Medulla oblongata (tissue), 1 donor: ENCODE measurements around the gene CFAP107.

ENCODE experiments used
- DNase-seq: peaks from one replicate; pipeline ENCODE4 v3.0.0-alpha.2; 2015; ENCODE audit errors: extremely low spot score

Gene CFAP107

DNA sequence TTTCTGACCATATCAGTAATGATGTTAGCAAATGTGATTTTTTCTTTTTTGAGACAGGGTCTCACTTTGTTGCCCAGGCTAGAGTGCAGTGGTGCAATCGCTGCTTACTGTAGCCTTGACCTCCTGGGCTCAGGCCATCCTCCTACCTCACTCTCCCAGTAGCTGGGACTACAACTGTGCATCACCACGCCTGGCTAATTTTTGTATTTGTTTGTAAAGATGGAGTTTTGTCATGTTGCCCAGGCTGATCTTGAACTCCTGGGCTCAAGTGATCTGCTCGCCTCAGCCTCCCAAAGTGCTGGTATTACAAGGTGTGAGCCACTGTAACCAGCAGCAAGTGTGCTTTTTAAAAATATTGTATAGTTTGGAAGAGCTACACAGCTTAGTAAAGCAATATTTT lies 4.1 kb upstream of the CFAP107 start:
- no peak for DNase-seq

DNA sequence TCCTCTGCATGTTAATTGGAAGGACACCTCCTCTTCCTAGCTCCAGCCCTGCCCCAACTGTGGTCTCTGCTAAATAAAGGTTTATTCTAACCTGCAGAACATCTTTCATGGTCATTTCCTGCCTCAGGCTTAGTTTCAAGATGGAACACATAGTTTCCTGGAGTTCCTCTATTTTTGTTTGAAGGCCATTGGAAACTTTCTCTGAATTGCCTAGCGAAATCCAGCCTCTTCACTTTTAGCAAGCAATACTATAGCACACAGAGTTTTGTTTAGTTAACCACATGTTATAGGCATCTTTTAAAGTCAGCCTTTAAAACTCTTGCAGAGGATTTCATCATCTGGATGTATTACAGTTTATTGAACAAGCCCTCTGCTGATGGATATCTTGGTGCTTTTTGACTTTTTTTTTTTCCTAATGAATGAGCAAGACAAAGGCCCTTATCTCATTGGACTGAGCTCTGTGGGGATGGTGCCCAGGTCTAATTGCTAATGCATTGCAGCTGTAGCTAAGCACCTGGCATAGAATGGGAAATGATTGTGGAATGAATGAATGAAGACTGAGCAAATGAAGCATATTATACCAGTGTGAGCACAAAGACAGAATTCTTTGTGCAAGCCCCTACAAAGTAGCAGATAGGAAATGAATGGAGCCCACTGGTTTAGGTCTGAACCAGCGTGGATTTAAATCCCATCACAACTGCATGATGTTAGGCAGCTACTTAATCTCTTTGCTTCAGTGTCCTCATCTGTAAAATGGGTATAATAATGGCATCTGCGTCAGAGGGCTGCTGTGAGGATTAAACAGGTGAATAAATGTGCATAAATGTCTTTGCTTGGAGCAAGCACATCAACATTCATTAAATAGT lies 641 bp upstream of the CFAP107 start:
- DNase-seq = no peak

DNA sequence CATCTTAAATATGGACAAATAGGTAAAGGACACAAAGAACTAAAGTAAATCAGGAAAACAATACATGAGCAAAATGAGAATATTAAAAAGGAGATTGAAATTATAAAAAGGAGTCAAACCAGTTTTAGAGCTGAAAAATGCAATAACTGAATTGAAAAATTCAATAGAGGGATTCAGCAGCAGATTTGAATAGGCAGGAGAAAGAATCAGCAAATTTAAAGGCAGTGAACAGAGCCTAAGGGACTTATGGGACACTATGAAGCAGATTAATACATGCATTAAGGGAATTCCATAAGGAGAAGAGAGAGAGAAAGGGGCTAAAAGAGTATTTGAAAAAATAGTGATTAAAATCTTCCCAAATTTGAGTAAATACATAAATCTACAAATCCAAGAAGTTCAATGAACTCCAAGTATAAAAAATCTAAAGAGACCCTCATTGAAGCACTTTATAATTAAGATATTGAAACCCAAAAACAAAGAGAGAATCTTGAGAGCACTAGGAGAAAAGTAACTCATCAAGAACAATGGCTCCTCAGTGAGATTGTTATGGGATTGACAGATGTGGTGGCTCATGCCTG lies 2.9 kb downstream of the CFAP107 start:
- no peak for DNase-seq

DNA sequence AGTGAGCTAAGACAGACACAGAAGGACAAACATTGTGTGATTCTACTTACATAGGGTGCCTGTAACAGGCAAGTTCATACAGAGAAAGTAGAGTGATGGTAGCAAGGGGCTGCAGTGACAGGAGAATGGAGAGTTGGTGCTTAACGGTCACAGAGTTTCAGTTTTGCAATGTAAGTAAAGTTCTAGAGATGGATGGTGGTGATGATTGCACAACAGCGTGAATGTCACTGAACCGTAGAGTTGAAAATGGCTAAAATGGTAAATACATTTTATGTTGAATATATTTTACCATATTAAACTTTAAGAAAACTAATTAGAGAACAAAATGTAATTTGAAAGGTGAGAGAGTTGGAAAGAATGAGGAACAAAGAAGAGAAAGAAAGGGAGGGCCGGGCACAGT lies 8.7 kb downstream of the CFAP107 start:
- no peak for DNase-seq

DNA sequence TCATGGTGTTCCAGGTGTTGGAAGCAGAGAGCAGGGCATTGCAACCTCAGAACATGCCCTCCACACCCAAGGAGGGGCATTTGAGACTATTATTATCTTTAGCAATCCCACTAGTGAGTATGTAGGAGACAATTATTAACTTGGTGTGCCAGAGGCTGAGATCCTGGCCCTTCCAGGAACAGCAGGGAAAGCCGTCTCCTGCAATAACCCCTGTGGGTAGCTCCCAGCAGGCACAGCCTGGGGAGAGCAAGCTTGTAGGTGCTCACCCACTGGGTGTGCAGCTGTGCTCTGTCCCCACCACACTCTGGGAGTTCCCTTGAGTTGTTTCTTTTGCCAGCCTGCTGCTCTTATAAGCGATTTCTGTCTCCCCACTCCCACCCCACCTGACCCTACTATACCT lies 10.3 kb downstream of the CFAP107 start:
- no peak for DNase-seq

DNA sequence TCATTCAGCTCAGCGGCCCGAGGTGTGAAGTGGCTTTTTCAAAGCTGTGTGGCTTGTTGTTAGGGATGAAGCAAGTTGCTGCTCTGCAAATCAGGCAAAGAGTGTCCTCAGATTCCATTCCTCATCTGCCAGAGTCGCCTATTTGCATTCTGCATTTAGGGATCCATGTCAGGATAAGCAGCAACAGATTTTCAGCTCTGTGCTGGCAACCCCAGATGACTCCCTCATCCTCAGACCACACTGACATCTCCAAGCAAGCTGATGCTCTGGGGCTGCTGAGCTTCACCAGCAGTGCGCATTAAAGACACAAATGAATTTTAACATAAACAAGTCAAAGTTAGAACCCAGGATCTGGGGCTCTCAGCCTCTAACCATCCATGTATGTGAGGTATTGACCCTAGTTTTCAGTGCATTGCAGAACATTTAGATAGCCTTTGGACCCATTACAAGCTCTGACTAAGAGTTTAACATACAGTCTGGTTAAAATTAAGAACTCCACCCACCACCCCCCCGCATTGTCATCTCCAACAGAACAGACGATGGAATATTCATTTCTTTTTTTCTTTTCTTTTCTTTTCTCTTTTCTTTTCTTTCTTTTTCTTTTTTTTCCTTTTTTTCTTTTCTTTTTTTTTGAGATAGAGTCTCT lies 10.9 kb downstream of the CFAP107 start:
- no peak for DNase-seq

DNA sequence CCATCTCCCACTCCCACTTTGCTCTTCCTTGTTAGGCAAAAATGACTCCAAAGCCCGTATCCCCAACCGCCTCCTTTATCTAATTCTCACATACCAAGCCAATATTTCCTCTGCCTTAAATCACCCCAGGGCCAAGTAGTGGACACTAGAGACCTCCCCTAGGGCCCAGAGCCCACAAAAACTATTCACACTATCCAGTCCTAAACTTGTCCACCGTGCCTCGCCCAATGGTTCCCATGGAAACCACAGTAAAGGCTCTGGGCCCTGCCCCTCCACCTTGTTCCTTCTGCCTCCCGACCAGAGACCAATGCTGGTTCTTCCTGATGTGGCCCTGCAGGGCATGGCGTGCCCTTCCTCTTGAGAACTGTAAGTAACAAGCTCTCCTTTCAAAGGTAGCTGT lies 11.8 kb downstream of the CFAP107 start:
- DNase-seq = no peak

DNA sequence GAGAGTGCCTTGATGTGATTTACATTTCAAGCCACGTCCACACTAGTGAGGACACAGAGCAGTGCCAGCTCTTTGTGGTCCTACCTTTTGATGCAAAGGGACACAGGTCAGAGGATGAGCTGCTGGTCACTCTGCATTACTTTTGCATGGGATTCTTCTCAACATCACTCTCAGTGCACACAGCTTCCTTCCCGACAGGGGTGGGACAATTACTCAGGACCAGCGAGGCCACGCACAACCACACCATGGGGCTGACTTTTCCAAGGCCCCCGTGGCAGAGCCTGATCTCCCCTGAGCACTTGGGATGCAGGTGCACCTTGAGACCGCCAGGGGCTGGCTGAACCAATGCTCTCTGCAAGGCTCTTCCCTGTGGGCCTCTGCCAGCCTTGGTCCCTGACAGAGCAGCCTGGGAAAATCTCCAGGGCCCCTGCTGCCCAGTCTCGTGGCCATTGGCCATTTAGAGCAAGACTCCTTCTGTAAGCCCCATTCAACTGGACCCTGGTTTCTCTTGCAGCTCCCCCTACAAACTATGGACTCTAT lies 14.3 kb downstream of the CFAP107 start:
- DNase-seq = no peak

DNA sequence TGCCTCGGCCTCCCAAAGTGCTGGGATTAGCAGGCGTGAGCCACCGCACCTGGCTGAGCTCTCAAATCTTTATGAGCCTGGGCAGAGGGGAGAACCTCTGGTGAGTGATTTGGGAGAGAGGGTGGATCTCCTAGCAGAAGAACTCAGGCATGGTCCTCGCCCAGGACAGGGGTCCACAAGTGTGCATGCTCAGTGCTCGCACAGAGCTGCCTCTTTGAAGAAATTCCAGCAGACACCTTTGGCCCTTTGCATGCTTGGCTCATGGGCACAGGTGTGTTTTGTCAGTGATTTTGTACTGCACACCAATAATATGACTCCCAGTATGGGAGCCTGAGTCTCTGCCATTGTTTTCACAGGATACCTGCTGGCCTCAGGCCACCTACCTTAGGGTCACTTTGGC lies 15.8 kb downstream of the CFAP107 start:
- no peak for DNase-seq

DNA sequence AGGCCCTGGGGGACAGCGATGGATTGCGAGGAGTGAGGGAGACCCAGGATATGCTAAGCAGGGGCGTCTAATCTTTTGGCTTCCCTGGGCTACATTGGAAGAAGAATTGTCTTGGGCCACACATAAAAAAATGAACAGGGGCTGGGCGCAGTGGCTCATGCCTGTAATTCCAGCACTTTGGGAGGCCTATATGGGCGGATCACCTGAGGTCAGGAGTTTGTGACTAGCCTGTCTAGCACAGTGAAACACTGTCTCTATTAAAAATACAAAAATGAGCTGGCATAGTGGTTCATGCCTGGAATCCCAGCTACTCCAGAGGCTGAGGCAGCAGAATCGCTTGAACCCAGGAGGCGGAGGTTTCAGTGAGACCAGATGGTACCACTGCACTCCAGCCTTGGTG lies 16.8 kb downstream of the CFAP107 start:
- DNase-seq = no peak

DNA sequence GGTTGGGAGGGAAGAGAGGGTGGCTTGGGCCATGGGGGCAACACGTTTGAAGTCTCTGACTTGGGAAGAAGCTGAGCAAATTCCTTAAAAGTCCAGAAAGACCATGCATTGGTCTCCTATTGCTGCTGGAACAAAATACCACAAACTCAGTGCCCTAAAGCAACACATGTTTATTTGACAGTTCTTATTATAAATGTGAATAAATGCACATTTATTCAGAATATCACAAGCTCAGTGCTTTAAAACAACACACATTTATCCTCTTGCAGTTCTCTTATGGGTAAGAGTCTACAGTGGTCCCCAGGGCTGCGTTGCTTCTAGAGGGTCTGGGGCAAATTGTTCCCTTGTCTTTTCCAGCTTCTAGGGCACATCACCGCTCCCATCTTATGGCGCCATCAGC lies 17.5 kb downstream of the CFAP107 start:
- no peak for DNase-seq

DNA sequence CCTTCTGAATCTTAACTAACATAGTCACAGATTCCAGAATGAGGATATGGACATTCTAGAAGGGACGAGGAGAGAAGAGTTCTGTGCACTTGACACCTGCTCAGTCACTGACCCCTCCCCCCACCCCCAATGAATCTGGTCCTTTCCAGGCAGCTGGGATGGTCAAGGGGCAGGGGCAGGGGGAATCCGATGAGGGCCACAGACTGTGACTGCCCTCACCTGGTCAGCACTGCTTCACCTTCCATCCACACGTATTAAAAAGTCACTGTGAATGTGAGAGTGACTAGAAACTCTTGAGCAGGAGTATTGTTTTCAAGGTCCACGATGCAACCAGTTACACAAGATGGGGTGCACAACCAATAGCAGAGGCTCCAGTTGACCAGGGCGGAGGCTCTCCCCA lies 18.0 kb downstream of the CFAP107 start:
- DNase-seq = no peak

DNA sequence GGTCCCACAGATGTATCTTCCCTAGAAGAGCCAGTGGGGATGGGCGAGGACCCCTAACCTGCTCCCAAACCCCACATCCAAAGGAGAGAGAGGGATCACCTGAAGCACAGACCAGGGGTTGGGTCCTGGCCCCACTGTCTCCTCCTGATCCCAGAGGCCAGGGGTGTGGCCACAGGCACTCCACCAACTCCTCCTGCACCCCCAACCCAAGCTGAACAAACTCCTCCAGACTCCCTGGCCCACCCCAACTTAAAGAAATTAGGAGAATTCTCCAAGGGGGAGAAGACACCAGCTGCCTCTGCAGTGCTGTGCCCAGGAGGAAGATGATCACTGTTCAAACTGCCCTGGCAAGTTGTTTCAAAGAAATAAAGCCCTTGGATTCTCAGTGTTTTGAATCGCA lies 23.0 kb downstream of the CFAP107 start:
- DNase-seq = no peak

DNA sequence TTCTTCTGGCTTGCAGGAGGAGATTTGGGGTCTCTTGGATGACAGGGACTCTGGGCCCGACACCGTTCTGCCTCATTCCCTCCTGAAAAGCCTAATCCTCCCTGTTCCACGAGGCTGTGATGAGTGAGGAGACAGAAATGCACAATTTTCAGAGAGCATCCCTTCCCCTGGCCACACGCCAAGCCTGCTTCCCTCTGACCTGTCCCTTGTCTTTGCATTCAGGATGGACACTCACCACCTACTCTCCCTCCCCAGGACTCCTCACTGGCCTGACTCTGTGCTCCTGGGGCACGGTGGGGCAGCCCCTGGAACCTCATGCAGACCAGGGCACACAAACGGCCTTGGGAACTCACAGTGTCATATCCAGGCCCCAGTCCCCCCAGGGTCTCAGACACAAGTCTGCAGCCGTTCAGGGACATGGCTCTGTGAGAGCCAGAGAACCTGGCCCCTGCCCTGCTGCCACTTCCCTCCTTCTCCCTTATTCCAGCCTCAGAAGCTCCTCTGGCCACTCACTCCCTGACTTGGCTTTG lies 24.0 kb downstream of the CFAP107 start:
- DNase-seq = no peak

DNA sequence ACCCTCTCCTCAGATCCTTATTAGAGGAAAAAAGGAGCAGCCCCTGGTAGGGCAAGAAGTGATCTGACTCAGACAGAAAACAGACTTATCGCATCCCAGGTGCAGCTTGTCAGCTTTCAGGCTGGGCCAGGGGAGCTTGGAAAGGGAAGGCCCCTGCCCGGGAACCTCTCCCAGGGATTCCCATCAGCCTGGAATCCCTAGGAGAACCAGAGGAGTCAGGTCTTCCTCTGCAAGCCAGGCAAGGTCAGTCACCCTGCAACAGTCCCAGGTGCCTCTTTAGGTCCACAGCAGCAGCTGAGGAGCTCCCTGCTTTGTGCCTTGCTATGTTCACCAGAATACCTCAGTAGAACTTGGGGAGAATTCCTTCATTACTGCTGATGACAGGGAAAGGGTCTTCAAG lies 24.6 kb downstream of the CFAP107 start:
- DNase-seq = no peak

DNA sequence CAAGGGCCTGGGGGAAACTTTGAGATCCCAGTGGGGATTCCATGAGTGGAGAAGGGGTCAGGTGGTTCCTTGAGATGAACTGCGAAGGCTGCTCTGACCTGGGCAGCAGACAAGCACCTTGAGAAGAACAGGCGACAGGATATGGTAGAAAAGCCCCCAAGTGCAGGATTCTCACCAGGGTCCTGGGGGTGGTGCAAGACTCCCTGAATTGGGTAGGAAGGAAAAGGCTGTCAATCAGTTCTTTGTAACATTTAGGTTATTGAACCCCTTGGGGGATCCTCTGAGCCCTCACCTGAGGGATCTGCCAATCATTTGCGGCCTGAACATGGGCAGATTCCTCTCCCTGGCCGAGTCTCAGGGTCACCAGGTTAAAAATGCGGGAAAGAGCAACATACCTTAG lies 25.2 kb downstream of the CFAP107 start:
- no peak for DNase-seq

DNA sequence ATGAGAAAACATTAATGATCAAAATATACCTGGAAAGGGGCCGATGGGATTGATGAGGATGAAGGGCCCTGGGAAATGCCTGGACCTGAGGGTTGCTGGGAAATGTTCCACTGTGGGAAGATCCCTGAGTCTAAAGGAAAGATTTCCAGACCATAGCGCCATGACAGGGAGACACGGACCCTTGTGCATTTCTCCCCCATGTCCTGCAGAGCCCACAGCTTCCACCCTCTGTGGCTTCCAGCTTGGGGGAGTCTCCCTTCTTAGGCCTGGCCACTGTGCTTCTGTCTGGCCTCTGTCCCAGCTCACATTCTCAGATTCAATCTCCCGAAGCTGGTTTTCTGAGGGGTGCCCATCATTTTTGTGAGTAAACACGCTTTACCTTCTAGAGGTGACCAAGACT lies 26.5 kb downstream of the CFAP107 start:
- DNase-seq = no peak

DNA sequence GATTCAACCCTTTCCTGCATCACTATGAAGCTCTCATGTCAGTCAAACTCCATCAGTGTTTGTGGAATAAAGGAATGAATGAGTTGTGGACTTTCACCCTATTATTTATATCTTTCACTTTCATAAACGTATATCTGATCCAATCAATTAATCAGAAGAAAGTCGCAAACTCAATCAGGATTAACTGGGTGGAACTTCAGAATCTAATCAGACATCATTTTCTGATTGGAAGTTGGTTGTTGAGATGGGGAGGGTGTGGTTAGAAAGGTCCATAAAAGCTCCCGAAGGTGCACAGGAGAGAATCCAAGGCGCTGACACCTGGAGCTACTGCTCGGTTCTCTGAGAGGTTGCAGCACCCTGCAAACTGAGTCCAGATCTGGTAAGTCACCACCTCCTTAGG lies 27.4 kb downstream of the CFAP107 start, which contains the start of gene PRAMEF12:
TSS of gene PRAMEF12 (plus strand) at position 301 of the 400 bp plus-strand sequence. CDS start 1,130 bp downstream, outside the sequence.
- DNase-seq = no peak

DNA sequence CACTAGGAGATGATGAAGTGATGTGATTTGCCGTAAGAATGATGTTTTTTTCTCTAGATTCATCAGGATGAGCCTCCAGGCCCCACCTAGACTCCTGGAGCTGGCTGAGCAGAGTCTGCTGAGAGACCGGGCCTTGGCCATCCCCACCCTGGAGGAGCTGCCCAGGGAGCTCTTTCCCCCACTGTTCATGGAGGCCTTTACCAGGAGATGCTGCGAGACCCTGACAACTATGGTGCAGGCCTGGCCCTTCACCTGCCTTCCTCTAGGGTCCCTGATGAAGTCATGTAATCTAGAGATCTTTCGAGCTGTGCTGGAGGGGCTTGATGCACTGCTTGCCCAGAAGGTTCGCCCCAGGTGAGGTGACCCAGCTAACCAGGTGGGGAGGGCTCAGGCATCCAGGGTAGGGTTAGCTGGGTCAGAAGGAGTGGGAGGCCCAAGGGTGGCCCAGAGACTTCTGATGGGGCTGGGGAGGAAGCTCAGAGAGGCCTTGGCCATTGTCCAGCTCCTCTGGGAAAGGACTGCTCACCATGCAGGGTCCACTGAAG lies 28.9 kb downstream of the CFAP107 start:
- no peak for DNase-seq

DNA sequence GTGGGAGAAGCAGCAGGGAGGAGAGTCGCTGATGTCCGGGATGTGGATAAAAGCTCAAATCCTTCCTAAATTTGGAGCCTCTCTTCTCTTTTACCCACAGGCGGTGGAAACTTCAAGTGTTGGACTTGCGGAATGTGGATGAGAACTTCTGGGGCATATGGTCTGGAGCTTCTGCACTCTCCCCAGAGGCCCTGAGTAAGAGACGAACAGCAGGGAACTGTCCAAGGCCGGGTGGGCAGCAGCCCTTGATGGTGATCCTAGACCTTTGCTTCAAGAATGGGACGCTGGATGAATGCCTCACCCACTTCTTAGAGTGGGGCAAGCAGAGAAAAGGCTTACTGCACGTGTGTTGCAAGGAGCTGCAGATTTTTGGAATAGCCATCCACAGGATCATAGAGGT lies 29.4 kb downstream of the CFAP107 start:
- DNase-seq = no peak

DNA sequence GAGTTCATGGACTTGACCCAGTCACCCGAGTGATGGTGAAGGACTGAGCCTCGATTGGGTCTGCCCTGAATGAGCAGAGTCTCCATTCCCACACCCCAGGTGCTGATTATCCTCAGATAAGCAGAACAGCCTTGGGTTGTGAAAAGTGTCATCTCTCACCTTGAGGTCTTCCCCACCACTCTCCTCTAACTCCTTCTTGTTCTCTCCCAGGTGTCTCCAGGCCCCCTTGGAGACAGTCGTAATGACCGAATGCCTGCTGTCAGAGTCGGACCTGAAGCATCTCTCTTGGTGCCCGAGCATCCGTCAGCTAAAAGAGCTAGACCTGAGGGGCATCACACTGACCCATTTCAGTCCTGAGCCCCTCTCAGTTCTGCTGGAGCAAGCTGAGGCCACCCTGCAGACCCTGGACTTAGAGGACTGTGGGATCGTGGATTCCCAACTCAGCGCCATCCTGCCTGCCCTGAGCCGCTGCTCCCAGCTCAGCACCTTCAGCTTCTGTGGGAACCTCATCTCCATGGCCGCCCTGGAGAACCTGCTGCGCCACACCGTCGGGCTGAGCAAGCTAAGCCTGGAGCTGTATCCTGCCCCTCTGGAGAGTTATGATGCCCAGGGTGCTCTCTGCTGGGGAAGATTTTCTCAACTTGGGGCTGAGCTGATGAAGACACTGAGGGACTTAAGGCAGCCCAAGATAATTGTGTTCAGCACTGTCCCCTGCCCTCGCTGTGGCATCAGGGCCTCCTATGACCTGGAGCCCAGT lies 31.0 kb downstream of the CFAP107 start:
- DNase-seq = no peak
